ENCODE data around the gene WIPF3. TPM values are rescaled to one million over a fixed set of nuclear protein-coding genes. Genes with fewer than 3 reads are reported as not detected.

Gene WIPF3, protein sequence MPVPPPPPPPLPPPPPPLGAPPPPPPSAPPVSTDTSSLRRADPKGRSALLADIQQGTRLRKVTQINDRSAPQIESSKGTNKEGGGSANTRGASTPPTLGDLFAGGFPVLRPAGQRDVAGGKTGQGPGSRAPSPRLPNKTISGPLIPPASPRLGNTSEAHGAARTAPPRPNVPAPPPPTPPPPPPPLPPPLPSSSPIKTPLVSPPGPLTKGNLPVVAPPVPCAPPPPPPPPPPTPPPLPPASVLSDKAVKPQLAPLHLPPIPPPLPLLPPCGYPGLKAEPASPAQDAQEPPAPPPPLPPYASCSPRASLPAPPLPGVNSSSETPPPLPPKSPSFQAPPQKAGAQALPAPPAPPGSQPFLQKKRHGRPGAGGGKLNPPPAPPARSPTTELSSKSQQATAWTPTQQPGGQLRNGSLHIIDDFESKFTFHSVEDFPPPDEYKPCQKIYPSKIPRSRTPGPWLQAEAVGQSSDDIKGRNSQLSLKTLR
- total RNA-seq: not detected

- H3K4me3 Mint-ChIP-seq: no peak within 1 kb of the TSS
- H3K27ac Mint-ChIP-seq: no peak within 1 kb of the TSS
- H3K36me3 Mint-ChIP-seq (ENCODE audit: low read depth): no peaks in the 10 kb centered on the region
- H3K4me1 Mint-ChIP-seq: peaks cover 13% of the 10 kb centered on the region
- ChIA-PET POLR2A (no interaction called here), CTCF (no interaction called here)
- H3K27me3 Mint-ChIP-seq: peaks cover 73% of the 10 kb centered on the region
- no peak for DNase-seq
- H3K9me3 Mint-ChIP-seq: no peaks in the 10 kb centered on the region
These were observed at the start of gene WIPF3 for GRCh38 chr7:29806208-29806994. TSS of gene WIPF3 (plus strand) at chr7:29806508. CDS start at chr7:29834725, 28,217 bp downstream.

DNA sequence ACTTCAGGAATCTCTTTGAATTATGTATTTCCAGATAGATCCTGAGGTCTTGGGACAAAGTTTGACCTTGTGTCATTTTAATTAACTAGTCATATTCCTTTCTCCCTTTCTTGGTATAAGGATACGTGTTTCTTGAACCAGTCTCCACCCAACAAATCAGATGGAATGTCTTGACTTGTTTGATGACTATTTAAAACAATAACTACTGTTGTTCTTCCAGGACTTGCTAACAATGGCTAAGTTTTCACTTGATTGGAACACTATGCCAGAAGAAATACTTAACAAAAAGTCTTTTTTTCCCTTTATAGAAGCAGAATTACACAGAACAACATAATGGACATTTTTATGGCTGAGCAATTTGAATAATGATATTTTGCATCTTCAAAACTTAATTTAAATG is 43.0 kb upstream of the WIPF3 start:
- Mint-ChIP-seq H3K4me1 (no peaks in the 10 kb centered on the region), H3K27me3 (peaks cover 13% of the 10 kb centered on the region)
- CTCF ChIA-PET: no interaction called here

GRCh38 chr7:29764227-29764626 is 42.1 kb upstream of the WIPF3 start:
- Mint-ChIP-seq H3K27me3 (peaks cover 13% of the 10 kb centered on the region), H3K4me1 (no peaks in the 10 kb centered on the region), H3K9me3 (no peaks in the 10 kb centered on the region), H3K4me3 (no peak overlapping the region), H3K36me3 (ENCODE audit: low read depth) (no peaks in the 10 kb centered on the region), H3K27ac (no peak overlapping the region)
- no peak for DNase-seq
- ChIA-PET CTCF (no interaction called here), POLR2A (no interaction called here)

More for the DNA sequence above, 43.0 kb upstream of the WIPF3 start:
- no peaks in the 10 kb centered on the region for H3K36me3 Mint-ChIP-seq (ENCODE audit: low read depth)
- no peaks in the 10 kb centered on the region for H3K9me3 Mint-ChIP-seq
- POLR2A ChIA-PET: no interaction called here
- no peak overlapping the region for H3K4me3 Mint-ChIP-seq
- no peak overlapping the region for H3K27ac Mint-ChIP-seq
- no peak for DNase-seq

GRCh38 chr7:29765490-29765889 is 40.8 kb upstream of the WIPF3 start:
- H3K36me3 Mint-ChIP-seq (ENCODE audit: low read depth): no peaks in the 10 kb centered on the region
- no peak for DNase-seq
- H3K27me3 Mint-ChIP-seq: peaks cover 13% of the 10 kb centered on the region
- ChIA-PET CTCF (interaction anchor here (0.8 kb wide), 1 partner anchor 86 kb away, joined by 3 read pairs; no protein-coding TSS in a partner anchor), POLR2A (no interaction called here)
- H3K4me3 Mint-ChIP-seq: no peak overlapping the region
- no peaks in the 10 kb centered on the region for H3K4me1 Mint-ChIP-seq
- H3K27ac Mint-ChIP-seq: no peak overlapping the region
- no peaks in the 10 kb centered on the region for H3K9me3 Mint-ChIP-seq

- Mint-ChIP-seq H3K4me1 (no peaks in the 10 kb centered on the region), H3K4me3 (no peak overlapping the region), H3K9me3 (no peaks in the 10 kb centered on the region), H3K27ac (no peak overlapping the region), H3K27me3 (peaks cover 11% of the 10 kb centered on the region), H3K36me3 (ENCODE audit: low read depth) (no peaks in the 10 kb centered on the region)
- ChIA-PET CTCF (no interaction called here), POLR2A (no interaction called here)
- no peak for DNase-seq
These were observed 35.9 kb upstream of the WIPF3 start for GRCh38 chr7:29770371-29770770.

DNA sequence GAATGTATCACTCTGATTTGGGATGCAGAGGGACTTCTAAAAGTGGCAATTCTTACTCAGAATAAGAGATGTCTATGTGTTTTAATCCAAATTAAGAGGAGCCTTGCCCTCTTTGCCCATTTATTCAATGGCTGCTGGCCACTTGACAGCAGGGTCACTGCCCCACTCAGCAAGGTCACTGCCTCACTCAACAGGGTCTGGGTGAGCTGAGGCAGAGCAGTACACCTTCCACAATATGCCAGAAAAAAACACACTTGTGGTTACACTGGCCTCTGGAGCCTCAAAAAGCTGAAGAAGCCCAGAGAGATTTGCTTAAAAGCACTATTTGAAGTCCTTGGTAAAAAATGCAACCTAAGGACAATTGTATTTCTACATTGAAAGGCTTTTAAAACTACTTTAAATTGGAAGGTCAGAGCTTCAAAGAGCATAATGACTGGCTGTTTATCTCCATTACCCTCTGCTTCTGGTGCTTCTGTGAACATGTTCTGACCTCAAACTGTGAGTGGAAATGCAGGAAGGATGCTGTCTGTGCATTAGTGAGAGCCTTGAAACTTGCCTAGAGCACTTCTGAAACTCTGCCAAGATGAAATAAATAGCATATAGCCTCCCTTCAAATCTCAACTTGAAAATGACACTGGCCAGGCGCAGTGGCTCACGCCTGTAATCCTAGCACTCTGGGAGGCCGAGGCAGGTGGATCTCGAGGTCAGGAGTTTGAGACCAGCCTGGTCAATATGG is 35.1 kb upstream of the WIPF3 start:
- peaks cover 5% of the 10 kb centered on the region for H3K27me3 Mint-ChIP-seq
- no peak overlapping the region for H3K4me3 Mint-ChIP-seq
- H3K36me3 Mint-ChIP-seq (ENCODE audit: low read depth): no peaks in the 10 kb centered on the region
- no peaks in the 10 kb centered on the region for H3K4me1 Mint-ChIP-seq
- H3K9me3 Mint-ChIP-seq: no peaks in the 10 kb centered on the region
- POLR2A ChIA-PET: no interaction called here
- no peak overlapping the region for H3K27ac Mint-ChIP-seq
- CTCF ChIA-PET: no interaction called here
- DNase-seq: no peak

- ChIA-PET POLR2A (no interaction called here), CTCF (interaction anchor here (1.4 kb wide), 1 partner anchor 23 kb away, joined by 3 read pairs; no protein-coding TSS in a partner anchor)
- no peak for DNase-seq
- H3K27ac Mint-ChIP-seq: no peak overlapping the region
- H3K27me3 Mint-ChIP-seq: peaks cover 24% of the 10 kb centered on the region
- no peaks in the 10 kb centered on the region for H3K9me3 Mint-ChIP-seq
- no peak overlapping the region for H3K4me3 Mint-ChIP-seq
- no peaks in the 10 kb centered on the region for H3K4me1 Mint-ChIP-seq
- H3K36me3 Mint-ChIP-seq (ENCODE audit: low read depth): no peaks in the 10 kb centered on the region
These were observed 27.3 kb upstream of the WIPF3 start for GRCh38 chr7:29779017-29779416.

DNA sequence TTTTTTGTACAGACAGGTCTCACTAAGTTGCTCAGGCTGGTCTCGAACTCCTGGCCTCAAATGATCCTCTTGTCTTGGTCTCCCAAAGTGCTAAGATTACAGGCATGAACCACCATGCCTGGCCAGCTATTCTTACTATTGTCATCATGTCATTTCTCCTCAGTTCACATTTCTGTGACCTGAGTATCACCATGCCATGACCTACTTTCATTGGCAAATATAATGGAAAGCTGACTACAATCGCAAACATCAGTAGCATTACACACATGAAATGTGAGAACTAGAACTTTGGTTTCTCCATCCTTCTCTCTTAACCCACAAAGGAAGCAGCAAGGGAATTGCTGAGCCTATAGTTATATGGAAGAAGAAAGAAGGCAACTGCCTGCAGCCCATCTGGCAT is 26.0 kb upstream of the WIPF3 start:
- Mint-ChIP-seq H3K27me3 (peaks cover 22% of the 10 kb centered on the region), H3K4me1 (no peaks in the 10 kb centered on the region), H3K36me3 (ENCODE audit: low read depth) (no peaks in the 10 kb centered on the region), H3K27ac (no peak overlapping the region), H3K9me3 (no peaks in the 10 kb centered on the region), H3K4me3 (no peak overlapping the region)
- no peak for DNase-seq
- ChIA-PET CTCF (no interaction called here), POLR2A (no interaction called here)

GRCh38 chr7:29783671-29784070 is 22.6 kb upstream of the WIPF3 start:
- peaks cover 9% of the 10 kb centered on the region for H3K27me3 Mint-ChIP-seq
- ChIA-PET CTCF (no interaction called here), POLR2A (no interaction called here)
- no peak overlapping the region for H3K27ac Mint-ChIP-seq
- no peak overlapping the region for H3K4me3 Mint-ChIP-seq
- no peaks in the 10 kb centered on the region for H3K9me3 Mint-ChIP-seq
- no peak for DNase-seq
- no peaks in the 10 kb centered on the region for H3K4me1 Mint-ChIP-seq
- no peaks in the 10 kb centered on the region for H3K36me3 Mint-ChIP-seq (ENCODE audit: low read depth)

DNA sequence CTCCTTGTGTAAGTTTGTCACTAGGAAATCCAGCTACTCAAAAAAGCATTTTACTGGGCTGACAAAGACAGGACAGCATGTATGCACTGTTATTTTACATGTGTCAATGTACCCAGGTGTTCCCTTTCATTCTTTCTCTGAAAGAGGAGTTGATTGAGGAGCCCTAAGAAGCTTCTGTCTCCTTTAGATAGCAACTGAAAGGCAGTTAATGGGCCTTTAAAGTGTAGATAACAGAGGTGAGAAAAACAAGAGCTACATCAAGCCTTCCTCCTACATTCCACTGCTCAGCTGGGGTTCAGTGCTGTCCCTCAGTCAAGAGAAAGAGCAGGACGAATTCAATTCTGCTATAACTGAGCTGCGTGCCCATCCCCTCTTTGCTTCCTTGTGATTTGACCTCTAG is 12.8 kb upstream of the WIPF3 start:
- no peaks in the 10 kb centered on the region for H3K9me3 Mint-ChIP-seq
- CTCF ChIA-PET: no interaction called here
- no peaks in the 10 kb centered on the region for H3K36me3 Mint-ChIP-seq (ENCODE audit: low read depth)
- no peak overlapping the region for H3K27ac Mint-ChIP-seq
- POLR2A ChIA-PET: no interaction called here
- no peak overlapping the region for H3K4me3 Mint-ChIP-seq
- DNase-seq: no peak
- peaks cover 17% of the 10 kb centered on the region for H3K27me3 Mint-ChIP-seq
- H3K4me1 Mint-ChIP-seq: no peaks in the 10 kb centered on the region

- no peak for DNase-seq
- Mint-ChIP-seq H3K4me1 (no peaks in the 10 kb centered on the region), H3K27ac (no peak overlapping the region), H3K4me3 (no peak overlapping the region), H3K9me3 (no peaks in the 10 kb centered on the region), H3K27me3 (peaks cover 22% of the 10 kb centered on the region), H3K36me3 (ENCODE audit: low read depth) (no peaks in the 10 kb centered on the region)
- ChIA-PET CTCF (interaction anchor here (1.0 kb wide), 1 partner anchor 10 kb away, joined by 3 read pairs; no protein-coding TSS in a partner anchor), POLR2A (no interaction called here)
These were observed 11.2 kb upstream of the WIPF3 start for GRCh38 chr7:29794959-29795629.

DNA sequence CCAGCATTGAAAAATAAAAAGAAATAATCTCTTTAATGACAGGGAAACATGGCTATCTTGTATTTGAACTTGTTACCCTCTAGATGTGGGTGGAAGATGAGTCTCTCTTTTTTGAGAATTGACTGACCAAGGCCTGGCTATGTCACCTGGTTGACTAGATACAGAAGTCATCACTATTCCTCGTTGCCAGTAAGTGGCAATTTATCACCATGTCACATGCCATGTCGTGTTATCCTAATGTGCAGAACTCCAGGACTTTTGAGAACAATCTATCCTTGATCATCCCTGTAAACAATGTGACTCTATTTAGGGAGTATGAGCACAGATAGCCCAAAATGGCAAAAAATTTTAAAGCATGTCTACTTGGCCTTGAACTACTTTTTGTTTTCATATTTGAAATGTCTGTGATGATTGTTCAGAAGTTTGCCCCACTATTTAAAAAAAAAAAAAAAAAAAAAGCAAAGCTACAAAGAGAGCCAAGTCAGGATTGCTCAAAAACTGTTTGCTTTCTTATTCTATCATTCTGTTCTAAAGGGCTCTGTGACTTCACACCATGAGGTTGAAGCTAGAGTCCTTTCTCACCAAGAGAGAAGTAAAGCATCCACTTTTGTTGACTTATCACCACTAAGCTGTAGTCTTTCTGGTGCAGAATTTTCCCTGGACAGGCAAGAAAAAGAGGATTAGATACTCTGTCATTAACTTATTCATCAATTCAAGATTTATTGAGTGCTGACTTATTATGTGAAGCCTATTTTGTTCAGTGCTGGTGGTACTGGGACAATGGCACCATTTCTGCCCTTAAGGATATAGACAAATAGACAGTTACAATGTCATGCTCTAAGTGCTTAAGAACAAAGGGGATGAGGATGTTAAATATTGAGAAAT is 10.4 kb upstream of the WIPF3 start:
- ChIA-PET CTCF (interaction anchor here (1.0 kb wide), 1 partner anchor 10 kb away, joined by 3 read pairs; no protein-coding TSS in a partner anchor), POLR2A (no interaction called here)
- no peaks in the 10 kb centered on the region for H3K9me3 Mint-ChIP-seq
- H3K36me3 Mint-ChIP-seq (ENCODE audit: low read depth): no peaks in the 10 kb centered on the region
- H3K27me3 Mint-ChIP-seq: peaks cover 27% of the 10 kb centered on the region
- no peaks in the 10 kb centered on the region for H3K4me1 Mint-ChIP-seq
- no peak overlapping the region for H3K27ac Mint-ChIP-seq
- H3K4me3 Mint-ChIP-seq: no peak overlapping the region
- DNase-seq: no peak

All from activated CD4-positive, alpha-beta T cell treated with anti-CD3 and anti-CD28 coated beads, Interleukin-2, amount 10 ng/mL, durations not matched to agents 7 days and 5 days (primary cell).